HUES48 (cell line): Measurements from ENCODE around the gene RUFY2.

Experiments
- H3K27ac ChIP-seq: one replicate; pipeline ENCODE4 v1.7.0; 2013; ENCODE audit warnings: low read depth, low read length, inconsistent platforms
- H3K27me3 ChIP-seq: 2 replicates; pipeline ENCODE4 v1.6.1; 2013; ENCODE audit warnings: mild to moderate bottlenecking, low read length; ENCODE audit not compliant: control insufficient read depth, insufficient read depth
- H3K36me3 ChIP-seq: 2 replicates; pipeline ENCODE4 v1.6.1; 2013; ENCODE audit warnings: low read length; ENCODE audit not compliant: control insufficient read depth, insufficient read depth
- H3K4me1 ChIP-seq: 2 replicates; pipeline ENCODE4 v1.6.1; 2013; ENCODE audit warnings: mild to moderate bottlenecking, low read length; ENCODE audit not compliant: control insufficient read depth, insufficient read depth
- H3K4me3 ChIP-seq: 2 replicates; pipeline ENCODE4 v1.5.1; 2013; ENCODE audit warnings: mild to moderate bottlenecking, low read depth, low read length
- H3K9ac ChIP-seq: 2 replicates; pipeline ENCODE4 v1.6.1; 2013; ENCODE audit warnings: mild to moderate bottlenecking, low read depth, low read length, moderate library complexity
- H3K9me3 ChIP-seq: 2 replicates; pipeline ENCODE4 v1.6.1; 2013; ENCODE audit warnings: low read length; ENCODE audit not compliant: control insufficient read depth, insufficient read depth

Gene RUFY2

DNA sequence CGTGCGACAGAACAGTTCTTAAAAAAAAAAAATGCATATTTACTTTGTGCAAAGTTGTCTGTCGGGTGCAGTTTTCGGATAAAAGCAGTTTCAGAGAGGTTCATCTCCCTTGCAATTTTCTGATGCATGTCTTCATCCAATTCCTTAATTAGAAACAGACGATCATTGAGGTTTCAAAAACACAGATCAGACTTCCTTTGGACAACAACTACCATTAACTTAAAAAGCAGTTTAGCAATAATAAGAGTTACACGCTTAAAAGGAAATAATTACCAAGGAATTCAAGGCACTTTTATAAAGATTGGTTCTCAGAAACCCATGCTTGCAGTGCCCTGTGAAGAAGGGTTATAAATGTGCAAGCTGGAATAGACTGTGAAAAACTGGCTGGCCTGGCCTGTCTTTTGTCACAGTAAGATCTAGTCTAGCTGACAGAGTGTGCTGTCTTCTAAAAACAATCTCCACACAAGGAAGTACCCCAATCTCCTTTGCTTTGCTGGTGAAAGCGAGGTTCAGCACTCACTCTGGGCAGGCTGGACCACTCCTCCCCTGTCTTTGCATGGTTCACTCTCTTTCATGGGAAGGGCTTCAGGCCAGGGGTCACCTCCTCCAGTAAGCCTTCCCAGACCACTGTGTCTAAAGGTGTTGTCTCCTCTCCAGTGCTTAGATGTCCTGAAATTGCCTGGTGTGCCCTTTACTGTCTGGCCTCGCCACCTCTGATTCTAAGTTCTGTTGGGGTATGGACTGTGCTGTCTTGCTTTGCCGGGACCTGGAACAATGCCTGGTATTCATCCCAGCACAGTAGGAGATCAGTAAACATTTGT, 110.0 kb downstream of the RUFY2 start:
- Histone ChIP-seq H3K36me3 (no peaks in the 10 kb centered on the region), H3K9me3 (no peaks in the 10 kb centered on the region), H3K4me3 (no peak overlapping the region), H3K4me1 (no peaks in the 10 kb centered on the region), H3K9ac (no peak overlapping the region), H3K27ac (no peak overlapping the region), H3K27me3 (no peaks in the 10 kb centered on the region)
